NCI-H2029 treated with DMSO at 0.1 percent for 48 hours (cell line): Measurements from ENCODE around the gene MSMB.
"Not testable (repeated sequence)": the region's sequence is repeated elsewhere in the genome, so short reads cannot be mapped to it uniquely, and the experiment has no call there.

ENCODE experiments used
- DNase-seq: peaks from one replicate; lab custom pipeline; 2025; lab: John Stamatoyannopoulos, UW

MSMB gene

GRCh38 chr10:46069771-46070463 is 23.8 kb upstream of the MSMB start:
- no peak for DNase-seq

GRCh38 chr10:46068905-46069304 is 22.8 kb upstream of the MSMB start:
- no peak for DNase-seq

- no peak for DNase-seq
Measured at GRCh38 chr10:46068117-46068516, 22.0 kb upstream of the MSMB start.

GRCh38 chr10:46064269-46064817 is 18.3 kb upstream of the MSMB start:
- DNase-seq, result no peak

- DNase-seq, result no peak
Measured at GRCh38 chr10:46062723-46063428, 16.8 kb upstream of the MSMB start.

- no peak for DNase-seq
Measured at GRCh38 chr10:46060706-46061105, 14.6 kb upstream of the MSMB start.

GRCh38 chr10:46057927-46058326 is 11.9 kb upstream of the MSMB start:
- DNase-seq, result not testable (repeated sequence)

- DNase-seq, result no peak
Measured at GRCh38 chr10:46057038-46057437, 11.0 kb upstream of the MSMB start.

- no peak for DNase-seq
Measured at GRCh38 chr10:46055771-46056170, 9.7 kb upstream of the MSMB start.

- DNase-seq, result no peak
Measured at GRCh38 chr10:46053534-46054434, 7.7 kb upstream of the MSMB start.

- DNase-seq, result no peak
Measured at GRCh38 chr10:46052791-46053375, 6.8 kb upstream of the MSMB start.

- no peak for DNase-seq
Measured at GRCh38 chr10:46052057-46052790, 6.2 kb upstream of the MSMB start.

GRCh38 chr10:46050941-46051623 is 5.0 kb upstream of the MSMB start:
- DNase-seq, result no peak

- not testable (repeated sequence) for DNase-seq
Measured at GRCh38 chr10:46049497-46049831, 3.4 kb upstream of the MSMB start.

GRCh38 chr10:46048152-46048551 is 2.1 kb upstream of the MSMB start:
- no peak for DNase-seq

- DNase-seq, result no peak
Measured at GRCh38 chr10:46042527-46042926, 3.5 kb downstream of the MSMB start.

- DNase-seq, result no peak
Measured at GRCh38 chr10:46040004-46040403, 6.1 kb downstream of the MSMB start.

- no peak for DNase-seq
Measured at GRCh38 chr10:46037107-46037825, 8.8 kb downstream of the MSMB start.

GRCh38 chr10:46035923-46036849 is 9.9 kb downstream of the MSMB start:
- DNase-seq, result no peak
